ENCODE data around the gene PPOX. TPM values are rescaled to one million over a fixed set of nuclear protein-coding genes. Genes with fewer than 3 reads are reported as not detected.
A peak's percentile ranks its signal among the peaks of the same experiment; 100 is the strongest.

Gene PPOX
- total and polyA plus RNA-seq, 11 donors: 9.7 to 24.3 (median 13.7) TPM

DNA sequence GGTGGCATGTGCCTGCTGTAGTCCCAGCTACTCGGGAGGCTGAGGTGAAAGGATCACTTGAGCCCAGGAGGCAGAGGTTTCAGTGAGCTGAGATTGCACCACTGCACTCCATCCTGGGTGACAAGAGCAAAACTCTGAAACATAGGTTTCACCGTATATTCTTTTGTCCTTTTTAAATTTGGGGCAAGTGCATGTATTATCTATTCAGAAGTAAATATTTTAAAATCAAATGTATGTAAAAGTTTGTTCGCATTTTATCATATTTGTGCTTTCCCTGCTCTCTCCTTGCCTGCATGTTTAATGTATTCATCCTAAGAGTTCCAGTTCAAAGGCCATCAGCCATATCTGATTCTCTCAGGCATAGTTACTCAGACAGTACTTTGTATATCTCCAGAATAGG lies 20.4 kb upstream of the PPOX start:
- no peak for TF ChIP-seq POLR2A (IDR thresholded peaks at IDR 0.05)
- TF ChIP-seq, protein P1, sequence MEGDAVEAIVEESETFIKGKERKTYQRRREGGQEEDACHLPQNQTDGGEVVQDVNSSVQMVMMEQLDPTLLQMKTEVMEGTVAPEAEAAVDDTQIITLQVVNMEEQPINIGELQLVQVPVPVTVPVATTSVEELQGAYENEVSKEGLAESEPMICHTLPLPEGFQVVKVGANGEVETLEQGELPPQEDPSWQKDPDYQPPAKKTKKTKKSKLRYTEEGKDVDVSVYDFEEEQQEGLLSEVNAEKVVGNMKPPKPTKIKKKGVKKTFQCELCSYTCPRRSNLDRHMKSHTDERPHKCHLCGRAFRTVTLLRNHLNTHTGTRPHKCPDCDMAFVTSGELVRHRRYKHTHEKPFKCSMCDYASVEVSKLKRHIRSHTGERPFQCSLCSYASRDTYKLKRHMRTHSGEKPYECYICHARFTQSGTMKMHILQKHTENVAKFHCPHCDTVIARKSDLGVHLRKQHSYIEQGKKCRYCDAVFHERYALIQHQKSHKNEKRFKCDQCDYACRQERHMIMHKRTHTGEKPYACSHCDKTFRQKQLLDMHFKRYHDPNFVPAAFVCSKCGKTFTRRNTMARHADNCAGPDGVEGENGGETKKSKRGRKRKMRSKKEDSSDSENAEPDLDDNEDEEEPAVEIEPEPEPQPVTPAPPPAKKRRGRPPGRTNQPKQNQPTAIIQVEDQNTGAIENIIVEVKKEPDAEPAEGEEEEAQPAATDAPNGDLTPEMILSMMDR (IDR thresholded peaks at IDR 0.05): no peak
- intact Hi-C loops (cut with DNase I): loop anchor here in 1 of 10 donors (10.0 kb wide), 1 partner anchor 471 kb away; no protein-coding TSS in a partner anchor
- Histone ChIP-seq H3K4me3 (no peak overlapping the region), H3K36me3 (no peaks in the 10 kb centered on the region), H3K9me3 (no peaks in the 10 kb centered on the region), H3K27me3 (no peaks in the 10 kb centered on the region), H3K27ac (no peak overlapping the region), H3K4me1 (no peaks in the 10 kb centered on the region)
- 75 to 83% (median 80%) methylated on average over 3 of the region's 3 CpGs for WGBS, 4 donors
- ATAC-seq (no peak), DNase-seq (no peak)

GRCh38 chr1:161153176-161153575 lies 13.1 kb upstream of the PPOX start:
- no peak for TF ChIP-seq POLR2A (IDR thresholded peaks at IDR 0.05)
- TF ChIP-seq, protein P1 (IDR thresholded peaks at IDR 0.05): no peak
- Histone ChIP-seq H3K36me3 (peaks cover 0 to 16% (median 13%) of the 10 kb centered on the region in 9 donors), H3K4me1 (peaks cover 0 to 21% (median 8%) of the 10 kb centered on the region in 12 donors), H3K4me3 (peak overlapping the region; percentile 59 to 93 (median 80)), H3K27me3 (no peaks in the 10 kb centered on the region), H3K9me3 (no peaks in the 10 kb centered on the region), H3K27ac (peak overlapping the region; percentile 79 to 99 (median 94))
- intact Hi-C loops (cut with DNase I): loop anchor here in 2 of 10 donors (1.0 to 5.0 kb wide), 2 partner anchors 20 to 156 kb away; no protein-coding TSS in a partner anchor
- no peak for ATAC-seq
- DNase-seq: no peak
- 19 to 25% (median 24%) methylated on average over 9 of the region's 9 CpGs for WGBS, 4 donors

- Histone ChIP-seq H3K36me3 (peaks cover 0 to 22% (median 15%) of the 10 kb centered on the region in 9 donors), H3K9me3 (no peaks in the 10 kb centered on the region), H3K4me1 (peaks cover 0 to 27% (median 11%) of the 10 kb centered on the region in 12 donors), H3K27me3 (no peaks in the 10 kb centered on the region), H3K27ac (peak within 1 kb of the TSS; percentile 79 to 99 (median 94)), H3K4me3 (peak within 1 kb of the TSS; percentile 59 to 93 (median 80))
- 0 to 2% (median 1%) methylated on average over 33 of the region's 33 CpGs for WGBS, 4 donors
- intact Hi-C loops (cut with DNase I): loop anchor here in 2 of 10 donors (1.0 to 5.0 kb wide), 2 partner anchors 21 to 157 kb away; no protein-coding TSS in a partner anchor
- peak; percentile 90 to 95 (median 94) for ATAC-seq
- TF ChIP-seq, protein P1 (IDR thresholded peaks at IDR 0.05): no peak
- peak in 1 of 2 donors; percentile 33 for TF ChIP-seq POLR2A (IDR thresholded peaks at IDR 0.05)
- DNase-seq: peak; percentile 80 to 87 (median 84)
Observed at GRCh38 chr1:161153682-161154337, 12.4 kb upstream of the PPOX start, which contains the start of gene UFC1. Gene UFC1 (plus strand): TSS chr1:161153978. CDS start chr1:161153998, 20 bp downstream.

DNA sequence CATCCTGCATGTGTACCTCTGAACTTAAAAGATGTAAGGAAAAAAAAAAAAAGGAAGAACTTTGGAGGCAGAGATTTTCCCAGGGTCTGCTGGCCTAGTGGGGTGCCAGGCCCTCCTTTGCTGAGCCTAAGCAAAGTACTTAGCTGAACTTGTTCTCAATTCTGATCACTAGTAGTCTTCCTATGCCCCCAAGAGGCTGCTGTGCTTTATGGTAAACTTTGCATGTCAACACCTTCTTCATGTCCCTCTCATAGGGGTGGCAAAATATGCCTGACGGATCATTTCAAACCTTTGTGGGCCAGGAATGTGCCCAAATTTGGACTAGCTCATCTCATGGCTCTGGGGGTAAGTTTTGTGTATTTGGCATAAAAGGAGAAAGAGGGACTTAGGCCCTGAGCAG lies 8.4 kb upstream of the PPOX start:
- Histone ChIP-seq H3K4me1 (peaks cover 0 to 50% (median 32%) of the 10 kb centered on the region in 12 donors), H3K27me3 (no peaks in the 10 kb centered on the region), H3K27ac (no peak overlapping the region), H3K36me3 (peaks cover 0 to 38% (median 29%) of the 10 kb centered on the region in 9 donors), H3K9me3 (no peaks in the 10 kb centered on the region), H3K4me3 (no peak overlapping the region)
- WGBS, 4 donors: 84 to 100% (median 89%) methylated on average over 1 of the region's 1 CpG
- ATAC-seq (no peak), DNase-seq (no peak)
- intact Hi-C loops (cut with DNase I): no loop called here
- TF ChIP-seq POLR2A (IDR thresholded peaks at IDR 0.05): no peak
- TF ChIP-seq, protein P1 (IDR thresholded peaks at IDR 0.05): no peak
